Stimulated activated CD8-positive, alpha-beta memory T cell treated with anti-CD3 and anti-CD28 coated beads, Interleukin-15, amount 100 ng/mL, for 4 hours (primary cell): Measurements from ENCODE around the gene EIF2S2.

Experiments used
- DNase-seq, 2 donors: peaks; one replicate each; pipeline ENCODE4 v3.0.0-alpha.2; 2020; ENCODE audit warnings: low read depth in 2 of 2

The EIF2S2 gene

GRCh38 chr20:34062570-34063482 lies 49.2 kb downstream of the EIF2S2 start:
- no peak for DNase-seq

DNA sequence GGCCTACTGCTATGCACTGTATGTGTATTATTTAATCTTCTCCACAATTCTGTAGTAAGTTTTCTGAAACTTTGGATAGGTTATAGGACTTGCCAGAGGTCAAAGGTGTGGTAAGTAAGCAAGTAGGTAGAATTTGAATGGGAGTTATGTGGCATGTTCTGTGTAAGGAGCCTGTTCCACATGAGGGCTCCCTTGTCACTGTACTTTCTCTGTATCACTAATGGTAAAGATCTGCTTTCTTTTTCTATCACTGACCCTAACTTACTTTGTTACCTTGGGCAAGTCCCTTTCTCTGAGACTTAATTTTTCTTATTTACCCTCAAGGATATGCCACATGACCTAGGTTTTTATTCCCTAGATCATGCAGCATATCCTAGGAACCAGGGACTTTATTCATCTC lies 50.3 kb downstream of the EIF2S2 start:
- no peak for DNase-seq

- DNase-seq, result no peak
Measured at GRCh38 chr20:34060970-34061369, 51.1 kb downstream of the EIF2S2 start.

GRCh38 chr20:34058831-34059230 lies 53.2 kb downstream of the EIF2S2 start:
- DNase-seq, result no peak

GRCh38 chr20:34055290-34055689 lies 56.8 kb downstream of the EIF2S2 start:
- no peak for DNase-seq

DNA sequence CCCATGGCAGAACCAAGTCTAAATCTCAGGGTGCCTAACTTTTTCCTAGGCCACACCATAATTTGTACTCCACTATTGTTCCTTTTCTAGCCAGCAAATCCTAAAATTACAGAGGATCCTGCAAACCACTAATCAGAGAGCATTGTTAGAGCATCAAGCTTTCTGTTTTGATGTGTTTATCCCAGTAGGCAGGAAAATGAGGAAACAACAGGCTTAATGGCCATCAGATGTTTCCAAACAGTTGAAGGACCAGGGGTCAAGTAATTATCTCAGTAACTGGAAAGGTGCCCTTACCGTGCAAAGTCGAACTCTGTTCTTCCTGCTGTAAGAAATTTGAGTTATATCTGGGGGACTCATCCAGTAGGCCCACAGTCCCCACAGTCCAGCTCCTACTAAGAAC lies 59.6 kb downstream of the EIF2S2 start:
- no peak for DNase-seq

DNA sequence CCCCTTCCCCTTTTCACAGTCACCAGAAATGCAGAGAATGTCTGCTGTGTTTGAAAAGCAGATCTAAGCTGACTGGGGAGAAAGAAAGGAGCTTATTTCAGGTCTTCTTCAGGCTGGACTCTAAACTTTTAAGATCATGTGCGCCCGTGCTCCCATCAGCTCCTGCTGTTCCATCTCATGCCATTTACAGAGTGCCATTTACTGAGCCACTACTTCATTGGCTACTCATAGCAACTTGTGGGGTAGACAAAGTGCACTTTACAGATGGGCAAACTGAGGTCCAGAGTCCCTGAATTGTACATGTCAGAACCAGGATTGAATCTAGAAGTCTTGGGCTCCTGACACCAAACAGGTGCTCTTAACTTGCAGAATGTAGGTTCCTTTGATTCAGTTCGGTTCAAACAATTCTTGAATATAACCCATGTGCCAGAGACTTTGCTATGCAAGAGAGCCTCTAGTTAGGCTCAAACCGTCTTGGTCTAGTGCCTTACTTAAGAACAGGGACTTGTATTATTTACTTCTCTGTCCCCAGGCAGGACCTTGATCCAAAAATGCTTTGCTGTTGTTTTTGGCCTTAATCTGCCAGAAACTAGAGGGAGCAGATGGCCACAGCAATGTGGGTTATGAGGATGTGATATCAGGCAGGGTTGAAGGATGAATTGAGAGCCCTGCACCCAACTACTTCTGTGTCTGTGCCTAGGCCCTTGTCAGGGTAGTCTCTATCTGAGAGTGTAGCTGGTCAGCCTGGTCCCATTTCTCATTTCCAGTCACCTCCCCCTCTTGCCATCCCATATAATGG lies 61.9 kb downstream of the EIF2S2 start:
- no peak for DNase-seq

DNA sequence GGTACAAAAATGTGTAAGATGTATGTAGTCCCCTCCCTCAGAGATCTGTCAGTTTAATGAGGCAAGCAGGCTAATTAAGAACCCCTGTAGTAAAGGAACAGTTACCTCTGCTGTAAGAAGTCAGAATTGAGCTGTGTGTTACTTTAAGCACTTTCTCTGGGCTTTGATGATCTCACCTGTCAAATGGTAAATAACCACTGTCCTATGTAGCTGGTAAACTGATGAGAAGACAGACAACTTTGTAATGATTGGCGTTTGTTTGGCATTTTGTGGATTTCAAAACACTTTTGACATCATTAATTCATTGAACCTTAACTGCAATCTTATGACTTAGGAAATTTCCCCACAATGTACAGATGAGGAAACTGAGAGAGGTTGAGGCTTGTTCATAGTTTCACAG lies 62.7 kb downstream of the EIF2S2 start:
- DNase-seq, result no peak

DNA sequence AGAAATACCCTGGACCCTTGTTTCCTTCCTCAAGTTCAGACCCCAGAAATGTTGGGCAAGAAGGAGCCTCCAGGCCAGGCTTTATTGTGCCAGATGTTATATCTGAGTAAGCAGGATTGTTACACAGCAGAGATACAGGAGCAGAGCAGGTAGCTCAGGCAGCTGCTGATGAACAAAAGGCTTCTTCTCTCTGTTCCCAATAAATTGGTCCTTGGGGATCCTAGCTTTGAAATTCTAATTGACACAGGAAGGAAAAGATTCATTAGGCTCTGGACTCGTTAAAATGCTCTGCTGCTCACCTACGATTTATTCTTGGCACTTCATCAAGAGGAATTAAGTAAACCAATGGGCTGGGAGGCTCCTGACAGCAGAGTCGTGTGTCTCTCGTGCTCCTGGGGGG lies 64.1 kb downstream of the EIF2S2 start:
- no peak for DNase-seq

DNA sequence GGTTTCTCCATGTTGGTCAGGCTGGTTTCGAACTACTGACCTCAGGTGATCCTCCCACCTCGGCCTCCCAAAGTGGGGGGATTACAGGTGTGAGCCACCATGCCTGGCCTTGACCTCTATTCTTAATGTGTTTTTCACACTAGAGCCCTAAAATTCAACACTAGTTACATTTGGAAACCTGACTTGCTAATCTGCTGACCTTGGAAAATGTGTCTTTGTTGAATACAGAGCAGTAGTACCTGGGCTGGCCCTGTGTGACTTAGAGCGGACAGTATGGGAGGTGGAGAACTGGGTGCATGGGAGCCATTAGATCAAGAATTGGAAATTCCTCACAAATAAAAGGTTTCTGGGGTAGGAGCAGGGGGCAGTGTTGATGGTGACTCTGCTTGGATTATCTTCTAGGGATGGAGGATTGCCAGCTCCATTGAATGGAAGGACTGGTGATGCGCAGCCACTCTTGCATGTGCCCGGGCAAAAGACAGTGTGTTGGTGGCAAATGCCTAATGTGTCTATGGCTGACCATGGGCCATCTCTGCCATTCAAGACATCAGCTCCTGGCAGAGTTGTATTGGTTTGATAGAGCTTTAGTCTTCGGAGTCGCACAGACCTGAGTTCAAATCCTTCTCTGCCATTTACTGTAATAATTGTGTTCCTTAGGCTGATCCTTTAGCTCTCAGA lies 64.9 kb downstream of the EIF2S2 start:
- no peak for DNase-seq

DNA sequence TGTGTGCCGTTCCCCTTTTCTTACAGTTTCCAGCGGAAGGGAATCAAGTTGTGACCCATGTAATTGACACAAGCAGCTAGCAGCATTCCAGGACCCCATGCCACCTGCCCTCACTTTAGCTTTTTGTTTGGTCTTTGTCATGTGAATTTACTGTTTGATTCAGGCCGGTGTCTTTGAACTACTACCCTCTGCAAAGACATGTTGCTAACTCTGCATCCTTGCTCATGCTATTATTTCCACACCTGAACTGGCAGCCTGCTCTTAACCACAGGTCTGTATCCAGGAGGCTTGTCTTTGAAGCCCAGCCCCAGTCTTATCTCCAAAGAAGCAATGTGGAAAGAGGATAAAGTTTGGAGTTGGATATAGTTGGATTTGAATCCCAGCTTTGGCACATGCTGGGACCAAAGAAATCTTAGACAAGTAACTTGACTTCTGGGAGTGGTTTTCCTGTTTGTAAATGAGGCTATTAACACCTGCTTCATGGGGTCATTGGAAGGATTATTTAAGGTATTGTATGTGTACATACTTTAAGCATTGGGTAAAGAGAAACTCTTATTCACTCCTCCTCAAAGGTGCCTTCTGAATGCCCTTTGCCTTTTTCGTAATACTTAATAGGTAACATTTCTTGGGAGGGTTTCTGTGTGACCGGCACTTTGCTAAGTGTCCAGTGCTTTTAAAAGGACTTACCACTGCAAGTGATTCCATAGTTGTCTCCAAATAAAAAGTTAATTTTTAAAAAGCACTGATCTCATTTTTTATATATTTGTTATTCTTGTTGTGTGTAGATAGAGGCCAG lies 65.9 kb downstream of the EIF2S2 start:
- DNase-seq, result no peak

DNA sequence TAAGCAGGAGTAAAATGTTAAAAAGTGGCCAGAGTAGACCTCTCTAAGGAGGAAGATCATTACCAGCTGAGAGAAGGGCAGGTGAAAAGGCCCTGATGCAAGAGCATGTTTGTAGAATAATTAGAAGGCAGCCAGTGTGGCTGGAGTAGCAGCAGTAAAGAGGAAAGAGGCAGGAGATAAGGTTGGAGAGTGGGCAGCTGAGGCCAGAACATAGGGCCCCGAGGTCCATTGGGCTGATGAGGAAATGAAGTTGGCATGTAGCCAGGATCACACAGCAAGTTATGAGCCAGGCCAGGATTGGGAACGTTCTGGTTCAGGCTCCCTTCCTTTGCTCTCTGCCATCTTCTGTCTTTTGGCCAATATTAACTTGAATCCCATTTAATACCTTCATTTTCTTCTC lies 66.7 kb downstream of the EIF2S2 start:
- DNase-seq, result no peak

GRCh38 chr20:34043025-34043424 lies 69.0 kb downstream of the EIF2S2 start:
- no peak for DNase-seq

GRCh38 chr20:34042262-34042661 lies 69.8 kb downstream of the EIF2S2 start:
- no peak for DNase-seq

DNA sequence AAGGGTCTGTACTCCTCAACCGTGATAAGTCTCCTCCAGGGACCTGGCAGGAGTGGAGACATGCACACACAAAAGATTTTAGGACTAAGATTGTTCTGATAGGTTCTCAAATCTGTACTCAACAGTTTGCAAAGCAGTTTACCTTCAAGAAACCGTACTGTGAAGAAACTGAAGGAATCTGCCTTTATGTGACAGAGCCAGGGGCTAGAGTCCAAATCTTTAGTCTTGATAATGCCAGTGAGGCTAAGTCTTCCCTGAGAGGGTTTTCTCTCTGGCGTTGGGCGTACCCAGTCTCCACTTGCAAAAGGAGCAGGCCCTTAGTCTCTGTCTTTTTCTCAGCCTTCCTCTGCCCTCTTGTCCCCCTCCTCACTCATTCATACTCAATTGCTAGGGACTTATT lies 70.8 kb downstream of the EIF2S2 start:
- no peak for DNase-seq

DNA sequence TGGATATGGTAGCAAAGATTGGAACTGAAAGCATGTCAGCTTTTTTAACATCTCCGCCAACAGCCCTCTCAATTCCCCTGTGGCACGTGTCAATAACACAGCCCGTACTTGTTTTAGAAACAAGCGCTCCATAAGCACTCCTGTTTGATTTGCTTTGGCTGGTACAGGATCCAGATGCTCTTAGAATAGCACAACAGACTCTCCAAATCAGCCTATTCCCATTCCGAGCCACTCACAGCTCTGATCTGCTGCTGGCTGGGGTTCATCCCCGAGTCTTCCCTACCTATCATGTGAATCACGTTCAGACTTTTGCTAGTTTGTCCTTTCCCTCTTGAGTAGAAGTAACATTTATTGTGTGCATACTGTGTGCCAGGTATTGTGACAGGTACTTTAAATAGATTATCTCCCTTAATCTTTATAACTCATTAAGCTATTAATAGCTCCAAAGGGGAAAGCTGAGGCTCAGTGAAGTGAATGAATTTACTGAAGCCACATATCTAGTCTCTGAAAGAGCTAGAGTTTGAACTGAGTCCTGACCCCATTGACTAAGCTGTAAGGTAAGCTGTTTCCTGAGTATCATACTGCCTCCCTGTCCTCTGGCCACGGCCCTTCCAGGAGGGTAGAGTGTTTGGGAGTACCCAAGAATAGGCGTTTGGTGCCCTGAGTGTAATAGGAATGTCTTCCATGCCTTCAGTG lies 71.6 kb downstream of the EIF2S2 start:
- DNase-seq, result no peak
